DOHH2 (cell line): ENCODE results near the gene GART.

Source experiments
- H3F3A ChIP-seq: fragments of 200-600 bp; sonication (generic), shearing (Covaris generic); 2 replicates; pipeline ENCODE4 v1.6.0; 2016; ENCODE audit warnings: antibody characterized with exemption, mild to moderate bottlenecking; ENCODE audit not compliant: control insufficient read depth, insufficient read depth
- H3K27ac ChIP-seq: fragments of 200-600 bp; sonication (generic); 2 replicates; pipeline ENCODE4 v1.5.1; 2014; ENCODE audit warnings: low read depth, mild to moderate bottlenecking, low read length, moderate library complexity
- H3K27me3 ChIP-seq: fragments of 200-600 bp; sonication (generic); 2 replicates; pipeline ENCODE4 v1.6.1; 2014; ENCODE audit warnings: mild to moderate bottlenecking, low read length, mixed read lengths; ENCODE audit not compliant: control insufficient read depth
- H3K36me3 ChIP-seq: fragments of 200-600 bp; sonication (generic); 2 replicates; pipeline ENCODE4 v1.6.1; 2014; ENCODE audit warnings: mild to moderate bottlenecking, low read length, moderate library complexity, mixed read lengths; ENCODE audit not compliant: control insufficient read depth
- H3K4me1 ChIP-seq: fragments of 200-600 bp; sonication (generic); 2 replicates; pipeline ENCODE4 v1.6.1; 2014; ENCODE audit warnings: mild to moderate bottlenecking, low read length, mixed read lengths; ENCODE audit not compliant: control insufficient read depth
- H3K4me2 ChIP-seq: fragments of 200-600 bp; sonication (generic); 2 replicates; pipeline ENCODE4 v1.6.0; 2014; ENCODE audit warnings: mild to moderate bottlenecking, low read length, moderate library complexity
- H3K4me3 ChIP-seq: fragments of 200-600 bp; sonication (generic); 2 replicates; pipeline ENCODE4 v1.5.1; 2014; ENCODE audit warnings: mild to moderate bottlenecking, low read length, mixed read lengths
- H3K79me2 ChIP-seq: fragments of 200-600 bp; sonication (generic); 2 replicates; pipeline ENCODE4 v1.6.1; 2014; ENCODE audit warnings: mild to moderate bottlenecking, low read length, mixed read lengths; ENCODE audit not compliant: control insufficient read depth
- H3K9me2 ChIP-seq: fragments of 200-600 bp; sonication (generic); replicated peaks from 2 replicates; pipeline ENCODE4 v1.6.1; 2014; ENCODE audit warnings: mild to moderate bottlenecking, low read length, mixed read lengths; ENCODE audit not compliant: control insufficient read depth
- H3K9me3 ChIP-seq: fragments of 200-600 bp; sonication (generic); 2 replicates; pipeline ENCODE4 v1.6.1; 2014; ENCODE audit warnings: antibody characterized with exemption, low read length, mixed read lengths; ENCODE audit not compliant: control insufficient read depth, insufficient read depth
- H4K20me1 ChIP-seq: fragments of 200-600 bp; sonication (generic); 2 replicates; pipeline ENCODE4 v1.6.0; 2014; ENCODE audit warnings: low read depth, mild to moderate bottlenecking, antibody characterized with exemption, low read length, moderate library complexity; ENCODE audit not compliant: control insufficient read depth, insufficient read depth
- EZH2phosphoT487 ChIP-seq: fragments of 200-600 bp; sonication (generic); IDR thresholded peaks from 2 replicates; pipeline ENCODE4 v1.6.1; 2017; ENCODE audit warnings: borderline replicate concordance, mild to moderate bottlenecking, antibody characterized with exemption, low read length, moderate library complexity, mixed read lengths
- TF ChIP-seq, protein P1 (sequence below): fragments of 200-600 bp; sonication (generic); IDR thresholded peaks from one replicate; pipeline ENCODE4 v1.5.1; 2014; ENCODE audit warnings: antibody characterized with exemption, mild to moderate bottlenecking, low read depth, low read length; ENCODE audit not compliant: poor library complexity, severe bottlenecking

The GART gene

GRCh38 chr21:33552093-33552998 lies 10.4 kb upstream of the GART start:
- peaks cover 9% of the 10 kb centered on the region; the same call in 1 of the 2 replicates for H3F3A ChIP-seq
- H3K27ac ChIP-seq, result no peak overlapping the region
- peaks cover 100% of the 10 kb centered on the region for H3K79me2 ChIP-seq
- no peak overlapping the region for H3K4me2 ChIP-seq
- TF ChIP-seq, protein P1, sequence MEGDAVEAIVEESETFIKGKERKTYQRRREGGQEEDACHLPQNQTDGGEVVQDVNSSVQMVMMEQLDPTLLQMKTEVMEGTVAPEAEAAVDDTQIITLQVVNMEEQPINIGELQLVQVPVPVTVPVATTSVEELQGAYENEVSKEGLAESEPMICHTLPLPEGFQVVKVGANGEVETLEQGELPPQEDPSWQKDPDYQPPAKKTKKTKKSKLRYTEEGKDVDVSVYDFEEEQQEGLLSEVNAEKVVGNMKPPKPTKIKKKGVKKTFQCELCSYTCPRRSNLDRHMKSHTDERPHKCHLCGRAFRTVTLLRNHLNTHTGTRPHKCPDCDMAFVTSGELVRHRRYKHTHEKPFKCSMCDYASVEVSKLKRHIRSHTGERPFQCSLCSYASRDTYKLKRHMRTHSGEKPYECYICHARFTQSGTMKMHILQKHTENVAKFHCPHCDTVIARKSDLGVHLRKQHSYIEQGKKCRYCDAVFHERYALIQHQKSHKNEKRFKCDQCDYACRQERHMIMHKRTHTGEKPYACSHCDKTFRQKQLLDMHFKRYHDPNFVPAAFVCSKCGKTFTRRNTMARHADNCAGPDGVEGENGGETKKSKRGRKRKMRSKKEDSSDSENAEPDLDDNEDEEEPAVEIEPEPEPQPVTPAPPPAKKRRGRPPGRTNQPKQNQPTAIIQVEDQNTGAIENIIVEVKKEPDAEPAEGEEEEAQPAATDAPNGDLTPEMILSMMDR, result no peak
- TF ChIP-seq EZH2phosphoT487, result no peak
- H3K27me3 ChIP-seq, result no peaks in the 10 kb centered on the region
- no peak overlapping the region for H3K4me3 ChIP-seq
- H3K36me3 ChIP-seq, result peaks cover 97% of the 10 kb centered on the region
- no peaks in the 10 kb centered on the region for H3K9me2 ChIP-seq
- H4K20me1 ChIP-seq, result peaks cover 41% of the 10 kb centered on the region
- no peaks in the 10 kb centered on the region for H3K9me3 ChIP-seq
- no peaks in the 10 kb centered on the region for H3K4me1 ChIP-seq

GRCh38 chr21:33551664-33552063 lies 9.7 kb upstream of the GART start:
- no peaks in the 10 kb centered on the region for H3K9me2 ChIP-seq
- no peak overlapping the region for H3K27ac ChIP-seq
- H3K79me2 ChIP-seq, result peaks cover 100% of the 10 kb centered on the region
- H3K4me1 ChIP-seq, result no peaks in the 10 kb centered on the region
- no peak overlapping the region for H3K4me2 ChIP-seq
- H3K9me3 ChIP-seq, result no peaks in the 10 kb centered on the region
- H3F3A ChIP-seq, result peaks cover 9% of the 10 kb centered on the region; the same call in 1 of the 2 replicates
- no peaks in the 10 kb centered on the region for H3K27me3 ChIP-seq
- no peak overlapping the region for H3K4me3 ChIP-seq
- H3K36me3 ChIP-seq, result peaks cover 97% of the 10 kb centered on the region
- TF ChIP-seq, protein P1, result no peak
- no peak for TF ChIP-seq EZH2phosphoT487
- peaks cover 41% of the 10 kb centered on the region for H4K20me1 ChIP-seq

DNA sequence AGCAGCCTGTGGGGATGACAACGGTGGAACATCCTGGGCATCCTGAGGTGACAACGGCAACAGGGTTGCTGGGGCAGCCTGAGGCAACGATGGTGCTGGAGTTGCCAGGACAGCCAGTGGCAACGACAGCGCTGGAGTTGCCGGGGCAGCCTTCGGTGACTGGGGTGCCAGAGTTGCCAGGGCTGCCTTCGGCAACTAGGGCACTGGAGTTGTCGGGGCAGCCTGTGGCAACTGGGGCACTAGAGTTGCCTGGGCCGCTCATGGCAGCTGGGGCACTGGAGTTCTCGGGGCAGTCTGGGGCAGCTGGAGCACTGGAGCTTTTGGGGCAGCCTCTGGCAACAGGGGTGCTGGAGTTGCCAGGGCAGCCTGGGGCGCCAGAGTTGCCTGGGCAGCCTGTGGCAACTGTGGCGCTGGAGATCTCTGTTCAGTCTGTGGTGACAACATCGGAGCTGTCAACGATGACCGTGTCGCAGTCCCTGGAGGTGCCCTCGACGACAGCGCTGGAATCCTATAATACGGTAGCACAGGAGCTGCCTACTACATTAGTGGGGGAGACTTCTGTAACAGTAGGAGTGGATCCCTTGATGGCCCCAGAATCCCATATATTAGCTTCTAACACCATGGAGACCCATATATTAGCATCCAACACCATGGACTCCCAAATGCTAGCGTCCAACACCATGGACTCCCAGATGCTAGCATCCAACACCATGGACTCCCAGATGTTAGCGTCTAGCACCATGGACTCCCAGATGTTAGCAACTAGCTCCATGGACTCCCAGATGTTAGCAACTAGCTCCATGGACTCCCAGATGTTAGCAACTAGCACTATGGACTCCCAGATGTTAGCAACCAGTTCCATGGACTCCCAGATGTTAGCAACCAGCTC lies 9.1 kb upstream of the GART start:
- Histone ChIP-seq H3F3A (peaks cover 7% of the 10 kb centered on the region; the same call in 1 of the 2 replicates), H4K20me1 (peaks cover 38% of the 10 kb centered on the region), H3K27ac (no peak overlapping the region), H3K36me3 (peaks cover 97% of the 10 kb centered on the region), H3K4me1 (no peaks in the 10 kb centered on the region; the same call in 1 of the 2 replicates), H3K4me3 (no peak overlapping the region), H3K9me2 (no peaks in the 10 kb centered on the region), H3K27me3 (no peaks in the 10 kb centered on the region), H3K9me3 (no peaks in the 10 kb centered on the region), H3K4me2 (no peak overlapping the region), H3K79me2 (peaks cover 100% of the 10 kb centered on the region)
- TF ChIP-seq EZH2phosphoT487, result no peak
- TF ChIP-seq, protein P1, result no peak
